22Rv1 (cell line): ENCODE measurements around the gene IZUMO1.
A peak's percentile ranks its signal among the peaks of the same experiment; 100 is the strongest.
"Not testable (repeated sequence)": the region's sequence is repeated elsewhere in the genome, so short reads cannot be mapped to it uniquely, and the experiment has no call there.

ENCODE experiments used
- H3K27ac ChIP-seq: fragments of 450-650 bp; 2 replicates; pipeline ENCODE4 v1.5.1; 2017
- CTCF ChIP-seq: fragments of 450-650 bp; IDR thresholded peaks from 2 replicates; pipeline ENCODE4 v1.5.1; 2017; ENCODE audit warnings: mild to moderate bottlenecking
- ZFX ChIP-seq: fragments of 450-650 bp; IDR thresholded peaks from 2 replicates; pipeline ENCODE4 v1.6.1; 2017; ENCODE audit warnings: antibody characterized with exemption, borderline replicate concordance

The IZUMO1 gene

GRCh38 chr19:48746738-48747575, at the start of gene IZUMO1:
Gene IZUMO1 (minus strand): TSS chr19:48746909. CDS start chr19:48745859, 1,050 bp downstream.
- TF ChIP-seq ZFX (no peak), CTCF (no peak)

GRCh38 chr19:48795685-48796070, 49.0 kb upstream of the IZUMO1 start:
- no peak for TF ChIP-seq CTCF
- TF ChIP-seq ZFX: no peak
- H3K27ac ChIP-seq: peak overlapping the region; percentile 56

More at GRCh38 chr19:48746738-48747575, at the start of gene IZUMO1:
- H3K27ac ChIP-seq: peak within 1 kb of the TSS; percentile 56

- H3K27ac ChIP-seq: peak overlapping the region; percentile 56
- TF ChIP-seq ZFX (no peak), CTCF (peak; percentile 97)
Observed at GRCh38 chr19:48795055-48795684, 48.5 kb upstream of the IZUMO1 start.

- TF ChIP-seq CTCF (no peak), ZFX (no peak)
- 0 out of 2 replicates have a peak overlapping the region, but pooled peaks have one; percentile 56 for H3K27ac ChIP-seq
Observed at GRCh38 chr19:48794291-48794690, 47.6 kb upstream of the IZUMO1 start.

- TF ChIP-seq CTCF: no peak
- TF ChIP-seq ZFX: no peak
- no peak overlapping the region for H3K27ac ChIP-seq
Observed at GRCh38 chr19:48793271-48793670, 46.6 kb upstream of the IZUMO1 start.

GRCh38 chr19:48787331-48787730, 40.6 kb upstream of the IZUMO1 start:
- not testable (repeated sequence) for H3K27ac ChIP-seq

GRCh38 chr19:48786422-48786821, 39.7 kb upstream of the IZUMO1 start:
- not testable (repeated sequence) for H3K27ac ChIP-seq

GRCh38 chr19:48784527-48784926, 37.8 kb upstream of the IZUMO1 start:
- no peak overlapping the region for H3K27ac ChIP-seq
- no peak for TF ChIP-seq ZFX
- peak; percentile 34 for TF ChIP-seq CTCF
